Measurements from ENCODE around the gene SMU1. TPM values are rescaled to one million over a fixed set of nuclear protein-coding genes. Genes with fewer than 3 reads are reported as not detected.

The SMU1 gene
- total RNA-seq, 1 donor from 2014 or later: 22.9 TPM

GRCh38 chr9:33013962-33014664, 62.4 kb downstream of the SMU1 start:
- Mint-ChIP-seq H3K4me1 (ENCODE audit: low read depth, unreplicated experiment) (no peaks in the 10 kb centered on the region), H3K27ac (ENCODE audit: unreplicated experiment) (no peak overlapping the region), H3K27me3 (ENCODE audit: low read depth, unreplicated experiment) (no peaks in the 10 kb centered on the region), H3K4me3 (ENCODE audit: unreplicated experiment) (no peak overlapping the region), H3K9me3 (ENCODE audit: unreplicated experiment) (no peaks in the 10 kb centered on the region), H3K36me3 (ENCODE audit: low read depth, unreplicated experiment) (no peaks in the 10 kb centered on the region)
- H3K27ac ChIP-seq (ENCODE audit: low read depth, low read length): no peak overlapping the region
- DNase-seq (ENCODE audit: low read depth) (no peak), FAIRE-seq (no peak)
- no peaks in the 10 kb centered on the region for H3K27me3 ChIP-seq (ENCODE audit: insufficient read depth, low read length)
- no peak overlapping the region for H3K4me3 ChIP-seq (ENCODE audit: insufficient read depth, low read depth, low read length)
- no peak for TF ChIP-seq EZH2 (IDR thresholded peaks at IDR 0.05; ENCODE audit: insufficient read depth, low read length)
- no peak for TF ChIP-seq CTCF (IDR thresholded peaks at IDR 0.05; ENCODE audit: insufficient read depth, low read depth, low read length)
- H3K9ac ChIP-seq (ENCODE audit: low read length): no peak overlapping the region
- H3K4me1 ChIP-seq (ENCODE audit: insufficient read depth, low read length): no peaks in the 10 kb centered on the region
- H3K4me2 ChIP-seq (ENCODE audit: low read length): no peak overlapping the region
- H3K79me2 ChIP-seq (ENCODE audit: insufficient read depth, low read length): peaks cover 4% of the 10 kb centered on the region
- no peak overlapping the region for H2AFZ ChIP-seq (ENCODE audit: low read depth, low read length)
- no peaks in the 10 kb centered on the region for H3K9me3 ChIP-seq (ENCODE audit: insufficient read depth, low read depth, low read length)
- H4K20me1 ChIP-seq (ENCODE audit: insufficient read depth, low read length): no peaks in the 10 kb centered on the region
- no peaks in the 10 kb centered on the region for H3K36me3 ChIP-seq (ENCODE audit: insufficient read depth, low read length)

GRCh38 chr9:33012328-33013069, 64.0 kb downstream of the SMU1 start:
- no peaks in the 10 kb centered on the region for H3K27me3 ChIP-seq (ENCODE audit: insufficient read depth, low read length)
- no peak overlapping the region for H3K4me3 ChIP-seq (ENCODE audit: insufficient read depth, low read depth, low read length)
- H2AFZ ChIP-seq (ENCODE audit: low read depth, low read length): no peak overlapping the region
- no peaks in the 10 kb centered on the region for H3K36me3 ChIP-seq (ENCODE audit: insufficient read depth, low read length)
- FAIRE-seq (no peak), DNase-seq (ENCODE audit: low read depth) (no peak)
- no peaks in the 10 kb centered on the region for H3K36me3 Mint-ChIP-seq (ENCODE audit: low read depth, unreplicated experiment)
- H3K9me3 Mint-ChIP-seq (ENCODE audit: unreplicated experiment): no peaks in the 10 kb centered on the region
- H3K27me3 Mint-ChIP-seq (ENCODE audit: low read depth, unreplicated experiment): no peaks in the 10 kb centered on the region
- no peak overlapping the region for H3K9ac ChIP-seq (ENCODE audit: low read length)
- no peak overlapping the region for H3K27ac Mint-ChIP-seq (ENCODE audit: unreplicated experiment)
- no peaks in the 10 kb centered on the region for H3K4me1 Mint-ChIP-seq (ENCODE audit: low read depth, unreplicated experiment)
- no peak overlapping the region for H3K4me2 ChIP-seq (ENCODE audit: low read length)
- H3K27ac ChIP-seq (ENCODE audit: low read depth, low read length): no peak overlapping the region
- no peak overlapping the region for H3K4me3 Mint-ChIP-seq (ENCODE audit: unreplicated experiment)
- peaks cover 2% of the 10 kb centered on the region for H3K79me2 ChIP-seq (ENCODE audit: insufficient read depth, low read length)
- H3K9me3 ChIP-seq (ENCODE audit: insufficient read depth, low read depth, low read length): no peaks in the 10 kb centered on the region
- no peaks in the 10 kb centered on the region for H3K4me1 ChIP-seq (ENCODE audit: insufficient read depth, low read length)
- TF ChIP-seq EZH2 (IDR thresholded peaks at IDR 0.05; ENCODE audit: insufficient read depth, low read length) (no peak), CTCF (IDR thresholded peaks at IDR 0.05; ENCODE audit: insufficient read depth, low read depth, low read length) (no peak)
- no peaks in the 10 kb centered on the region for H4K20me1 ChIP-seq (ENCODE audit: insufficient read depth, low read length)

GRCh38 chr9:33011831-33012230, 64.6 kb downstream of the SMU1 start:
- Histone ChIP-seq H3K4me3 (ENCODE audit: insufficient read depth, low read depth, low read length) (no peak overlapping the region), H3K79me2 (ENCODE audit: insufficient read depth, low read length) (no peaks in the 10 kb centered on the region), H4K20me1 (ENCODE audit: insufficient read depth, low read length) (no peaks in the 10 kb centered on the region), H3K9me3 (ENCODE audit: insufficient read depth, low read depth, low read length) (no peaks in the 10 kb centered on the region), H3K9ac (ENCODE audit: low read length) (no peak overlapping the region), H3K4me2 (ENCODE audit: low read length) (no peak overlapping the region), H3K27me3 (ENCODE audit: insufficient read depth, low read length) (no peaks in the 10 kb centered on the region), H3K27ac (ENCODE audit: low read depth, low read length) (no peak overlapping the region), H3K4me1 (ENCODE audit: insufficient read depth, low read length) (no peaks in the 10 kb centered on the region), H3K36me3 (ENCODE audit: insufficient read depth, low read length) (no peaks in the 10 kb centered on the region), H2AFZ (ENCODE audit: low read depth, low read length) (no peak overlapping the region)
- Mint-ChIP-seq H3K27ac (ENCODE audit: unreplicated experiment) (no peak overlapping the region), H3K27me3 (ENCODE audit: low read depth, unreplicated experiment) (no peaks in the 10 kb centered on the region), H3K36me3 (ENCODE audit: low read depth, unreplicated experiment) (no peaks in the 10 kb centered on the region), H3K4me1 (ENCODE audit: low read depth, unreplicated experiment) (no peaks in the 10 kb centered on the region), H3K4me3 (ENCODE audit: unreplicated experiment) (no peak overlapping the region), H3K9me3 (ENCODE audit: unreplicated experiment) (no peaks in the 10 kb centered on the region)
- DNase-seq (ENCODE audit: low read depth) (no peak), FAIRE-seq (no peak)
- TF ChIP-seq EZH2 (IDR thresholded peaks at IDR 0.05; ENCODE audit: insufficient read depth, low read length) (no peak), CTCF (IDR thresholded peaks at IDR 0.05; ENCODE audit: insufficient read depth, low read depth, low read length) (no peak)
